ENCODE results near the gene AIG1.

The AIG1 gene

GRCh38 chr6:143176090-143177021, 115.7 kb downstream of the AIG1 start:
- Histone ChIP-seq H3K4me1 (ENCODE audit: insufficient read depth, low read length, severe bottlenecking) (no peaks in the 10 kb centered on the region), H3K36me3 (ENCODE audit: insufficient read depth, low read length) (no peaks in the 10 kb centered on the region), H4K20me1 (ENCODE audit: insufficient read depth, low read length) (no peaks in the 10 kb centered on the region), H3K4me2 (ENCODE audit: low read length) (no peak overlapping the region), H3K27me3 (ENCODE audit: insufficient read depth, low read length) (no peaks in the 10 kb centered on the region), H3F3A (ENCODE audit: insufficient read depth, low read length) (no peaks in the 10 kb centered on the region), H3K9me3 (ENCODE audit: low read length) (no peaks in the 10 kb centered on the region), H3K9me2 (ENCODE audit: low read depth, low read length) (no peaks in the 10 kb centered on the region), H2AFZ (ENCODE audit: low read length) (no peak overlapping the region), H3K79me2 (ENCODE audit: insufficient read depth, low read length) (no peaks in the 10 kb centered on the region), H3K9ac (ENCODE audit: low read length) (no peak overlapping the region), H3K27ac (ENCODE audit: low read depth, low read length, poor library complexity, severe bottlenecking) (no peak overlapping the region), H3K4me3 (ENCODE audit: low read depth, low read length, poor library complexity, severe bottlenecking) (no peak overlapping the region)
- TF ChIP-seq EZH2 (IDR thresholded peaks at IDR 0.05; ENCODE audit: borderline replicate concordance, low read length), result no peak
- peak; percentile 50 for TF ChIP-seq CTCF (IDR thresholded peaks at IDR 0.05; ENCODE audit: low read length)

- Histone ChIP-seq H3K27me3 (ENCODE audit: insufficient read depth, low read length) (no peaks in the 10 kb centered on the region), H3K9me2 (ENCODE audit: low read depth, low read length) (no peaks in the 10 kb centered on the region), H3K9ac (ENCODE audit: low read length) (no peak overlapping the region), H3K4me2 (ENCODE audit: low read length) (no peak overlapping the region), H2AFZ (ENCODE audit: low read length) (no peak overlapping the region), H3K4me3 (ENCODE audit: low read depth, low read length, poor library complexity, severe bottlenecking) (no peak overlapping the region), H3F3A (ENCODE audit: insufficient read depth, low read length) (no peaks in the 10 kb centered on the region), H3K4me1 (ENCODE audit: insufficient read depth, low read length, severe bottlenecking) (no peaks in the 10 kb centered on the region), H3K36me3 (ENCODE audit: insufficient read depth, low read length) (no peaks in the 10 kb centered on the region), H3K27ac (ENCODE audit: low read depth, low read length, poor library complexity, severe bottlenecking) (no peak overlapping the region), H3K9me3 (ENCODE audit: low read length) (no peaks in the 10 kb centered on the region), H4K20me1 (ENCODE audit: insufficient read depth, low read length) (no peaks in the 10 kb centered on the region), H3K79me2 (ENCODE audit: insufficient read depth, low read length) (no peaks in the 10 kb centered on the region)
- no peak for TF ChIP-seq CTCF (IDR thresholded peaks at IDR 0.05; ENCODE audit: low read length)
Measured at GRCh38 chr6:143177706-143178105, 117.0 kb downstream of the AIG1 start.

- no peak overlapping the region for H3K9ac ChIP-seq (ENCODE audit: low read length)
- no peaks in the 10 kb centered on the region for H4K20me1 ChIP-seq (ENCODE audit: insufficient read depth, low read length)
- no peaks in the 10 kb centered on the region for H3K4me1 ChIP-seq (ENCODE audit: insufficient read depth, low read length, severe bottlenecking)
- H3K27me3 ChIP-seq (ENCODE audit: insufficient read depth, low read length), result no peaks in the 10 kb centered on the region
- no peaks in the 10 kb centered on the region for H3K36me3 ChIP-seq (ENCODE audit: insufficient read depth, low read length)
- no peaks in the 10 kb centered on the region for H3K9me3 ChIP-seq (ENCODE audit: low read length)
- TF ChIP-seq EZH2 (IDR thresholded peaks at IDR 0.05; ENCODE audit: borderline replicate concordance, low read length) (no peak), CTCF (IDR thresholded peaks at IDR 0.05; ENCODE audit: low read length) (no peak)
- H3F3A ChIP-seq (ENCODE audit: insufficient read depth, low read length), result no peaks in the 10 kb centered on the region
- H2AFZ ChIP-seq (ENCODE audit: low read length), result no peak overlapping the region
- H3K4me2 ChIP-seq (ENCODE audit: low read length), result no peak overlapping the region
- no peaks in the 10 kb centered on the region for H3K9me2 ChIP-seq (ENCODE audit: low read depth, low read length)
- no peaks in the 10 kb centered on the region for H3K79me2 ChIP-seq (ENCODE audit: insufficient read depth, low read length)
- H3K4me3 ChIP-seq (ENCODE audit: low read depth, low read length, poor library complexity, severe bottlenecking), result no peak overlapping the region
- H3K27ac ChIP-seq (ENCODE audit: low read depth, low read length, poor library complexity, severe bottlenecking), result no peak overlapping the region
Measured at GRCh38 chr6:143179096-143179495, 118.4 kb downstream of the AIG1 start.

Measured in OCI-LY1 (cell line).